Measurements from ENCODE around the gene PADI2.

The PADI2 gene

GRCh38 chr1:17027900-17028299 lies 91.4 kb downstream of the PADI2 start:
- no peak for DNase-seq
- Histone ChIP-seq H3K14ac (ENCODE audit: low read length in 2 of 2) (no peak overlapping the region), H4K91ac (ENCODE audit: low read length) (no peak overlapping the region), H3K4me3 (ENCODE audit: insufficient read depth in 1 of 2, low read depth in 1 of 2, low read length in 2 of 2) (no peak overlapping the region), H2AFZ (ENCODE audit: low read depth, low read length) (no peak overlapping the region), H3K4me1 (ENCODE audit: control insufficient read depth, insufficient read depth, low read depth, low read length) (no peaks in the 10 kb centered on the region), H2AK5ac (ENCODE audit: low read length, severe bottlenecking) (no peak overlapping the region), H3K23ac (ENCODE audit: low read length in 2 of 2) (no peak overlapping the region), H3K9me3 (ENCODE audit: control insufficient read depth, low read length) (no peaks in the 10 kb centered on the region), H3K9ac (ENCODE audit: low read length) (no peak overlapping the region), H3K4me2 (ENCODE audit: low read length, poor library complexity, severe bottlenecking) (no peak overlapping the region), H2BK15ac (ENCODE audit: low read depth, poor library complexity, severe bottlenecking) (no peak overlapping the region), H3K4ac (ENCODE audit: low read depth in 1 of 2, low read length in 2 of 2) (no peak overlapping the region), H3K18ac (ENCODE audit: low read depth in 1 of 2, low read length in 2 of 2) (no peak overlapping the region), H3K36me3 (ENCODE audit: control insufficient read depth in 1 of 2, insufficient read depth in 2 of 2, low read depth in 1 of 2, low read length in 2 of 2) (peaks cover 50 to 86% of the 10 kb centered on the region in 2 experiments), H3K27me3 (ENCODE audit: control insufficient read depth in 1 of 2, insufficient read depth in 1 of 2, low read length in 2 of 2) (no peaks in the 10 kb centered on the region), H2BK5ac (ENCODE audit: low read depth, low read length, poor library complexity, severe bottlenecking) (no peak overlapping the region), H4K8ac (ENCODE audit: low read length) (no peak overlapping the region), H2BK12ac (ENCODE audit: low read length in 2 of 2) (no peak overlapping the region), H3K27ac (ENCODE audit: low read length, poor library complexity, severe bottlenecking) (no peak overlapping the region), H3K79me1 (replicated peaks; ENCODE audit: low read length, poor library complexity, severe bottlenecking) (peaks cover 21% of the 10 kb centered on the region), H2BK120ac (ENCODE audit: low read depth, low read length) (no peak overlapping the region)
- WGBS, result no CpG with 5 or more reads among the region's 2 CpGs

GRCh38 chr1:17027403-17027802 lies 91.8 kb downstream of the PADI2 start:
- Histone ChIP-seq H3K79me1 (replicated peaks; ENCODE audit: low read length, poor library complexity, severe bottlenecking) (peaks cover 17% of the 10 kb centered on the region), H3K36me3 (ENCODE audit: control insufficient read depth in 1 of 2, insufficient read depth in 2 of 2, low read depth in 1 of 2, low read length in 2 of 2) (peaks cover 48 to 86% of the 10 kb centered on the region in 2 experiments), H3K4me2 (ENCODE audit: low read length, poor library complexity, severe bottlenecking) (no peak overlapping the region), H2BK15ac (ENCODE audit: low read depth, poor library complexity, severe bottlenecking) (no peak overlapping the region), H3K4me1 (ENCODE audit: control insufficient read depth, insufficient read depth, low read depth, low read length) (no peaks in the 10 kb centered on the region), H3K9ac (ENCODE audit: low read length) (no peak overlapping the region), H3K18ac (ENCODE audit: low read depth in 1 of 2, low read length in 2 of 2) (no peak overlapping the region), H3K27me3 (ENCODE audit: control insufficient read depth in 1 of 2, insufficient read depth in 1 of 2, low read length in 2 of 2) (no peaks in the 10 kb centered on the region), H3K14ac (ENCODE audit: low read length in 2 of 2) (no peak overlapping the region), H2AFZ (ENCODE audit: low read depth, low read length) (no peak overlapping the region), H2BK12ac (ENCODE audit: low read length in 2 of 2) (no peak overlapping the region), H4K91ac (ENCODE audit: low read length) (no peak overlapping the region), H3K9me3 (ENCODE audit: control insufficient read depth, low read length) (no peaks in the 10 kb centered on the region), H3K4me3 (ENCODE audit: insufficient read depth in 1 of 2, low read depth in 1 of 2, low read length in 2 of 2) (no peak overlapping the region), H4K8ac (ENCODE audit: low read length) (no peak overlapping the region), H2BK5ac (ENCODE audit: low read depth, low read length, poor library complexity, severe bottlenecking) (no peak overlapping the region), H2AK5ac (ENCODE audit: low read length, severe bottlenecking) (no peak overlapping the region), H3K27ac (ENCODE audit: low read length, poor library complexity, severe bottlenecking) (no peak overlapping the region), H3K23ac (ENCODE audit: low read length in 2 of 2) (no peak overlapping the region), H2BK120ac (ENCODE audit: low read depth, low read length) (no peak overlapping the region), H3K4ac (ENCODE audit: low read depth in 1 of 2, low read length in 2 of 2) (no peak overlapping the region)
- 87% methylated on average over 4 of the region's 5 CpGs for WGBS
- no peak for DNase-seq

GRCh38 chr1:17024721-17025120 lies 94.5 kb downstream of the PADI2 start:
- no peaks in the 10 kb centered on the region for H3K9me3 ChIP-seq (ENCODE audit: control insufficient read depth, low read length)
- H3K4ac ChIP-seq (ENCODE audit: low read depth in 1 of 2, low read length in 2 of 2), result no peak overlapping the region
- no peak overlapping the region for H4K91ac ChIP-seq (ENCODE audit: low read length)
- H2BK120ac ChIP-seq (ENCODE audit: low read depth, low read length), result no peak overlapping the region
- no peak overlapping the region for H2AFZ ChIP-seq (ENCODE audit: low read depth, low read length)
- 71% methylated on average over 1 of the region's 1 CpG for WGBS
- no peaks in the 10 kb centered on the region for H3K4me1 ChIP-seq (ENCODE audit: control insufficient read depth, insufficient read depth, low read depth, low read length)
- peaks cover 18% of the 10 kb centered on the region for H3K79me1 ChIP-seq (replicated peaks; ENCODE audit: low read length, poor library complexity, severe bottlenecking)
- no peak overlapping the region for H3K4me2 ChIP-seq (ENCODE audit: low read length, poor library complexity, severe bottlenecking)
- H2BK5ac ChIP-seq (ENCODE audit: low read depth, low read length, poor library complexity, severe bottlenecking), result no peak overlapping the region
- H3K14ac ChIP-seq (ENCODE audit: low read length in 2 of 2), result no peak overlapping the region
- H3K27ac ChIP-seq (ENCODE audit: low read length, poor library complexity, severe bottlenecking), result no peak overlapping the region
- no peak overlapping the region for H3K4me3 ChIP-seq (ENCODE audit: insufficient read depth in 1 of 2, low read depth in 1 of 2, low read length in 2 of 2)
- H3K36me3 ChIP-seq (ENCODE audit: control insufficient read depth in 1 of 2, insufficient read depth in 2 of 2, low read depth in 1 of 2, low read length in 2 of 2), result peaks cover 65 to 94% of the 10 kb centered on the region in 2 experiments
- H3K27me3 ChIP-seq (ENCODE audit: control insufficient read depth in 1 of 2, insufficient read depth in 1 of 2, low read length in 2 of 2), result no peaks in the 10 kb centered on the region
- DNase-seq, result no peak
- H3K18ac ChIP-seq (ENCODE audit: low read depth in 1 of 2, low read length in 2 of 2), result no peak overlapping the region
- no peak overlapping the region for H3K23ac ChIP-seq (ENCODE audit: low read length in 2 of 2)
- no peak overlapping the region for H4K8ac ChIP-seq (ENCODE audit: low read length)
- H2BK12ac ChIP-seq (ENCODE audit: low read length in 2 of 2), result no peak overlapping the region
- H2BK15ac ChIP-seq (ENCODE audit: low read depth, poor library complexity, severe bottlenecking), result no peak overlapping the region
- no peak overlapping the region for H2AK5ac ChIP-seq (ENCODE audit: low read length, severe bottlenecking)
- H3K9ac ChIP-seq (ENCODE audit: low read length), result no peak overlapping the region

GRCh38 chr1:17023573-17023972 lies 95.7 kb downstream of the PADI2 start:
- Histone ChIP-seq H4K91ac (ENCODE audit: low read length) (no peak overlapping the region), H3K23ac (ENCODE audit: low read length in 2 of 2) (no peak overlapping the region), H3K36me3 (ENCODE audit: control insufficient read depth in 1 of 2, insufficient read depth in 2 of 2, low read depth in 1 of 2, low read length in 2 of 2) (peaks cover 55 to 100% of the 10 kb centered on the region in 2 experiments), H3K4me2 (ENCODE audit: low read length, poor library complexity, severe bottlenecking) (no peak overlapping the region), H4K8ac (ENCODE audit: low read length) (no peak overlapping the region), H3K4me3 (ENCODE audit: insufficient read depth in 1 of 2, low read depth in 1 of 2, low read length in 2 of 2) (no peak overlapping the region), H2AK5ac (ENCODE audit: low read length, severe bottlenecking) (no peak overlapping the region), H2BK15ac (ENCODE audit: low read depth, poor library complexity, severe bottlenecking) (no peak overlapping the region), H3K18ac (ENCODE audit: low read depth in 1 of 2, low read length in 2 of 2) (no peak overlapping the region), H3K4ac (ENCODE audit: low read depth in 1 of 2, low read length in 2 of 2) (no peak overlapping the region), H3K14ac (ENCODE audit: low read length in 2 of 2) (no peak overlapping the region), H2AFZ (ENCODE audit: low read depth, low read length) (no peak overlapping the region), H2BK12ac (ENCODE audit: low read length in 2 of 2) (no peak overlapping the region), H2BK5ac (ENCODE audit: low read depth, low read length, poor library complexity, severe bottlenecking) (no peak overlapping the region), H3K4me1 (ENCODE audit: control insufficient read depth, insufficient read depth, low read depth, low read length) (no peaks in the 10 kb centered on the region), H3K9me3 (ENCODE audit: control insufficient read depth, low read length) (no peaks in the 10 kb centered on the region), H2BK120ac (ENCODE audit: low read depth, low read length) (no peak overlapping the region), H3K27ac (ENCODE audit: low read length, poor library complexity, severe bottlenecking) (no peak overlapping the region), H3K79me1 (replicated peaks; ENCODE audit: low read length, poor library complexity, severe bottlenecking) (peaks cover 13% of the 10 kb centered on the region), H3K9ac (ENCODE audit: low read length) (no peak overlapping the region), H3K27me3 (ENCODE audit: control insufficient read depth in 1 of 2, insufficient read depth in 1 of 2, low read length in 2 of 2) (no peaks in the 10 kb centered on the region)
- DNase-seq, result no peak
- WGBS, result 90% methylated on average over 3 of the region's 3 CpGs

All from mesenchymal stem cell (in vitro differentiated cells and primary cell).